HCT116 (cell line): ENCODE measurements around the gene GRAMD4. TPM values are rescaled to one million over a fixed set of nuclear protein-coding genes. Genes with fewer than 3 reads are reported as not detected.

Experiments
- ATAC-seq: fragments of 200-7000 bp; cut with Tn5 transposase; 2 replicates; pipeline ENCODE4 v1.9.1; 2020; ENCODE audit warnings: mild to moderate bottlenecking, moderate library complexity
- BruUV-seq: library from RNA; stranded (reverse); fragments of 400-500 nt; replicated peaks from 2 replicates; lab custom pipeline; 2021; lab: Mats Ljungman, UMichigan
- CTCF ChIA-PET: fragments of 300-600 bp; sonication (Branson Sonifier 250); formaldehyde crosslinking; loops from one replicate; lab custom pipeline; 2021; ENCODE audit warnings: antibody characterized with exemption; lab: Charles Lee
- POLR2A ChIA-PET: fragments of 300-600, 350-600 bp; sonication (Branson Sonifier 250); formaldehyde crosslinking; loops from one replicate; lab custom pipeline; 2021; ENCODE audit warnings: antibody characterized with exemption; lab: Charles Lee
- RAD21 ChIA-PET, 2 experiments: fragments of 300-600 bp; sonication (Branson Sonifier 250); formaldehyde crosslinking; loops; one replicate each; lab custom pipeline; 2023; ENCODE audit warnings: low total read pairs in 2 of 2; ENCODE audit not compliant: uncharacterized antibody in 2 of 2, unreplicated experiment in 2 of 2, low non-redundant PET in 1 of 2; lab: Charles Lee
- DNase-seq: peaks from one replicate; pipeline ENCODE4 v3.0.0-alpha.2; 2010; ENCODE audit warnings: low read depth, low spot score
- H2AFZ ChIP-seq: fragments of 200-600 bp; shearing (Covaris generic), sonication (generic); 2 replicates; pipeline ENCODE4 v1.6.1; 2017; ENCODE audit warnings: low read depth, mixed run types, mixed read lengths, antibody characterized with exemption, low read length; ENCODE audit not compliant: poor library complexity, severe bottlenecking
- H3K27ac ChIP-seq: 2 replicates; pipeline ENCODE4 v1.5.1; 2012; ENCODE audit warnings: low read depth, low read length
- H3K27me3 ChIP-seq: fragments of 200-600 bp; sonication (generic); 2 replicates; pipeline ENCODE4 v1.6.1; 2016; ENCODE audit warnings: mixed run types, low read length, mixed read lengths; ENCODE audit not compliant: insufficient read depth
- H3K36me3 ChIP-seq, 2 experiments: fragments of 200-500 bp in 1 of 2; fragments of 200-600 bp in 1 of 2; sonication (Bioruptor generic) in 1 of 2; sonication (generic) in 1 of 2; 2 replicates each; pipeline versions ENCODE4 v1.5.1 to v1.6.1; 2014 to 2016; ENCODE audit warnings: low read length in 2 of 2, inconsistent platforms in 1 of 2, mixed read lengths in 1 of 2, mixed run types in 1 of 2; ENCODE audit not compliant: insufficient read depth in 2 of 2, control insufficient read depth in 1 of 2
- H3K4me1 ChIP-seq, 2 experiments: fragments of 200-600 bp in 1 of 2; sonication (generic) in 1 of 2; 2 replicates each; pipeline versions ENCODE4 v1.5.1 to v1.6.1; 2012 to 2017; ENCODE audit warnings: low read length in 2 of 2, inconsistent platforms in 1 of 2, mild to moderate bottlenecking in 1 of 2, mixed read lengths in 1 of 2, mixed run types in 1 of 2, moderate library complexity in 1 of 2; ENCODE audit not compliant: insufficient read depth in 2 of 2, control insufficient read depth in 1 of 2
- H3K4me2 ChIP-seq: fragments of 200-600 bp; sonication (generic); 2 replicates; pipeline ENCODE4 v1.6.1; 2017; ENCODE audit warnings: mixed run types, low read length, mixed read lengths
- H3K4me3 ChIP-seq, 2 experiments: fragments of 200-600 bp in 1 of 2; sonication (generic) in 1 of 2; replicated peaks in 1 of 2; 2 replicates each; pipeline ENCODE4 v1.5.1; 2011 to 2016; ENCODE audit warnings: low read length in 2 of 2, control low read depth in 1 of 2, low read depth in 1 of 2, mild to moderate bottlenecking in 1 of 2, mixed read lengths in 1 of 2, mixed run types in 1 of 2
- H3K79me2 ChIP-seq: fragments of 200-600 bp; sonication (generic); 2 replicates; pipeline ENCODE4 v1.6.1; 2017; ENCODE audit warnings: mild to moderate bottlenecking, mixed run types, low read length, moderate library complexity, mixed read lengths; ENCODE audit not compliant: insufficient read depth
- H3K9ac ChIP-seq: fragments of 200-600 bp; sonication (generic); 2 replicates; pipeline ENCODE4 v1.6.1; 2016; ENCODE audit warnings: low read length, mixed read lengths
- H3K9me2 ChIP-seq: fragments of 200-600 bp; sonication (generic), shearing (Covaris generic); 2 replicates; pipeline ENCODE4 v1.6.1; 2017; ENCODE audit warnings: mixed run types, mild to moderate bottlenecking, moderate library complexity; ENCODE audit not compliant: insufficient read depth
- H3K9me3 ChIP-seq, 2 experiments: fragments of 200-500 bp in 1 of 2; fragments of 200-600 bp in 1 of 2; sonication (Bioruptor generic) in 1 of 2; sonication (generic) in 1 of 2; 2 replicates each; pipeline ENCODE4 v1.6.1; 2014 to 2017; ENCODE audit warnings: low read length in 2 of 2, mixed read lengths in 2 of 2, inconsistent platforms in 1 of 2, low read depth in 1 of 2, mild to moderate bottlenecking in 1 of 2, mixed run types in 1 of 2, moderate library complexity in 1 of 2; ENCODE audit not compliant: control insufficient read depth in 1 of 2, insufficient read depth in 1 of 2
- H4K20me1 ChIP-seq: fragments of 200-600 bp; sonication (generic), shearing (Covaris generic); 2 replicates; pipeline ENCODE4 v1.6.1; 2017; ENCODE audit warnings: mixed run types, mild to moderate bottlenecking, moderate library complexity; ENCODE audit not compliant: insufficient read depth
- ATF3 ChIP-seq: IDR thresholded peaks from 2 replicates; pipeline ENCODE4 v1.6.1; 2012
- CBX3 ChIP-seq: IDR thresholded peaks from 2 replicates; pipeline ENCODE4 v1.6.1; 2012; ENCODE audit warnings: low read depth
- CEBPB ChIP-seq: IDR thresholded peaks from 2 replicates; pipeline ENCODE4 v1.6.1; 2012; ENCODE audit warnings: low read depth
- CTCF ChIP-seq, 3 experiments: fragments of 200-600 bp in 1 of 3; sonication (generic) in 1 of 3; IDR thresholded peaks in 2 of 3; conservative IDR thresholded peaks in 1 of 3; 2 replicates each; pipeline ENCODE4 v1.5.1; 2012 to 2017; ENCODE audit warnings: low read depth in 2 of 3, low read length in 2 of 3, antibody characterized with exemption in 1 of 3, borderline replicate concordance in 1 of 3, control low read depth in 1 of 3, mild to moderate bottlenecking in 1 of 3, mixed read lengths in 1 of 3, mixed run types in 1 of 3, moderate library complexity in 1 of 3; ENCODE audit not compliant: insufficient read depth in 1 of 3
- ELF1 ChIP-seq: IDR thresholded peaks from 2 replicates; pipeline ENCODE4 v1.6.1; 2012; ENCODE audit warnings: low read depth, borderline replicate concordance
- EZH2 ChIP-seq: fragments of 200-600 bp; sonication (generic); IDR thresholded peaks from 2 replicates; pipeline ENCODE4 v1.6.1; 2017; ENCODE audit warnings: antibody characterized with exemption, mixed run types
- EZH2phosphoT487 ChIP-seq: fragments of 200-600 bp; IDR thresholded peaks from 2 replicates; pipeline ENCODE4 v1.6.1; 2018; ENCODE audit warnings: antibody characterized with exemption, borderline replicate concordance
- FOSL1 ChIP-seq: IDR thresholded peaks from 2 replicates; pipeline ENCODE4 v1.6.1; 2012; ENCODE audit warnings: low read depth
- JUND ChIP-seq: IDR thresholded peaks from 2 replicates; pipeline ENCODE4 v1.6.1; 2012
- MAX ChIP-seq: IDR thresholded peaks from 2 replicates; pipeline ENCODE4 v1.6.1; 2012
- POLR2A ChIP-seq: IDR thresholded peaks from 2 replicates; pipeline ENCODE4 v1.7.0; 2011; ENCODE audit warnings: borderline replicate concordance; ENCODE audit not compliant: insufficient read depth, insufficient read length; ENCODE audit errors: extremely low read depth
- POLR2AphosphoS5 ChIP-seq: IDR thresholded peaks from 2 replicates; pipeline ENCODE4 v1.6.1; 2011; ENCODE audit warnings: mild to moderate bottlenecking, low read depth, low read length, moderate library complexity
- REST ChIP-seq: IDR thresholded peaks from 2 replicates; pipeline ENCODE4 v1.6.1; 2012; ENCODE audit warnings: low read depth
- SIN3A ChIP-seq: IDR thresholded peaks from 2 replicates; pipeline ENCODE4 v1.6.1; 2012; ENCODE audit warnings: low read depth
- SP1 ChIP-seq: IDR thresholded peaks from 2 replicates; pipeline ENCODE4 v1.6.1; 2012; ENCODE audit warnings: low read depth
- SRF ChIP-seq: IDR thresholded peaks from 2 replicates; pipeline ENCODE4 v1.6.1; 2012; ENCODE audit warnings: low read depth
- YY1 ChIP-seq: IDR thresholded peaks from 2 replicates; pipeline ENCODE4 v1.6.1; 2011; ENCODE audit warnings: low read length, low read depth, moderate library complexity, mild to moderate bottlenecking; ENCODE audit not compliant: insufficient replicate concordance; ENCODE audit errors: extremely low read depth
- ZFX ChIP-seq: fragments of 450-650 bp; IDR thresholded peaks from 2 replicates; pipeline ENCODE4 v1.6.1; 2017
- ZNF274 ChIP-seq: fragments of 200-500 bp; sonication (Bioruptor generic); IDR thresholded peaks from 2 replicates; pipeline ENCODE4 v1.6.1; 2014; ENCODE audit warnings: mild to moderate bottlenecking, low read depth, low read length, inconsistent platforms
- intact Hi-C: fragments of 100-400 bp; cut with micrococcal nuclease; formaldehyde crosslinking; loops from 2 replicates; pipeline ENCODE4 v1.10.0; 2022
- total RNA-seq: library from RNA; stranded (reverse); gene quantifications from one replicate; pipeline ENCODE4 v1.2.1, GENCODE V29; 2021; ENCODE audit not compliant: unreplicated experiment

GRAMD4 gene
- total RNA-seq, 1 experiment from 2014 or later = 25.8 TPM

- Histone ChIP-seq H4K20me1 (no peaks in the 10 kb centered on the region), H3K4me1 (peaks cover 0 to 7% of the 10 kb centered on the region in 2 experiments; a peak in 1 of 4 replicates), H3K36me3 (no peaks in the 10 kb centered on the region), H3K9me3 (no peaks in the 10 kb centered on the region), H3K4me2 (no peak overlapping the region), H2AFZ (no peak overlapping the region)
- BruUV-seq = no TSS peak
- RAD21 ChIA-PET = no interaction called here
- CTCF ChIA-PET = no interaction called here
- POLR2A ChIA-PET = no interaction called here
- intact Hi-C loops = no loop called here
- ATAC-seq = no peak
- TF ChIP-seq POLR2AphosphoS5 (no peak), CBX3 (no peak), POLR2A (no peak), JUND (no peak), REST (no peak), ZNF274 (no peak), YY1 (no peak), MAX (no peak), EZH2phosphoT487 (no peak), SRF (no peak), CTCF (IDR thresholded peaks at IDR 0.05 in 2 of 3, conservative IDR thresholded peaks at IDR 0.05 in 1 of 3; ENCODE audit: borderline replicate concordance in 1 of 3, insufficient read depth in 1 of 3, low read depth in 2 of 3, low read length in 2 of 3) (no peak), SIN3A (no peak), ZFX (no peak), CEBPB (no peak), EZH2 (no peak), ATF3 (no peak), ELF1 (no peak), SP1 (no peak), FOSL1 (no peak)
- TF ChIP-seq, all 23 proteins: peak for 0
- H3K79me2 ChIP-seq = no peaks in the 10 kb centered on the region; the same call in 1 of the 2 replicates
- no peak overlapping the region for H3K4me3 ChIP-seq
- H3K9me2 ChIP-seq = no peaks in the 10 kb centered on the region
- H3K27me3 ChIP-seq = no peaks in the 10 kb centered on the region
- no peak for DNase-seq
- H3K9ac ChIP-seq = no peak overlapping the region
- H3K27ac ChIP-seq = no peak overlapping the region
Observed at GRCh38 chr22:46589871-46590271, 30.3 kb upstream of the GRAMD4 start.
